Measurements from ENCODE around the gene NAA40.

Gene NAA40

GRCh38 chr11:63938479-63939396 lies at the start of gene NAA40:
NAA40 (plus strand) TSS chr11:63939002; CDS start chr11:63939097, 95 bp downstream.
- peak; percentile 94 to 95 for DNase-seq

- DNase-seq, result no peak
These were observed 49.5 kb upstream of the NAA40 start for GRCh38 chr11:63889344-63889743.

GRCh38 chr11:63890368-63890767 lies 48.4 kb upstream of the NAA40 start:
- no peak for DNase-seq

- DNase-seq, result no peak
These were observed 46.6 kb upstream of the NAA40 start for GRCh38 chr11:63892228-63892627.

- DNase-seq, result no peak
These were observed 45.4 kb upstream of the NAA40 start for GRCh38 chr11:63893355-63893754.

GRCh38 chr11:63896071-63896470 lies 42.7 kb upstream of the NAA40 start:
- no peak for DNase-seq

GRCh38 chr11:63897459-63898146 lies 41.2 kb upstream of the NAA40 start:
- no peak for DNase-seq

GRCh38 chr11:63901660-63902059 lies 37.1 kb upstream of the NAA40 start:
- no peak for DNase-seq

GRCh38 chr11:63903884-63904283 lies 34.9 kb upstream of the NAA40 start:
- no peak for DNase-seq

GRCh38 chr11:63904743-63905142 lies 34.1 kb upstream of the NAA40 start:
- DNase-seq, result no peak

- DNase-seq, result no peak
These were observed 33.6 kb upstream of the NAA40 start for GRCh38 chr11:63905179-63905578.

GRCh38 chr11:63906087-63906486 lies 32.7 kb upstream of the NAA40 start:
- no peak for DNase-seq

GRCh38 chr11:63906585-63906984 lies 32.2 kb upstream of the NAA40 start:
- peak; percentile 55 to 61 for DNase-seq

GRCh38 chr11:63907063-63907462 lies 31.7 kb upstream of the NAA40 start:
- DNase-seq, result no peak

- no peak for DNase-seq
These were observed 30.8 kb upstream of the NAA40 start for GRCh38 chr11:63907808-63908530.

GRCh38 chr11:63908631-63909401 lies 30.0 kb upstream of the NAA40 start:
- DNase-seq, result no peak

GRCh38 chr11:63909591-63910506 lies 29.0 kb upstream of the NAA40 start:
- DNase-seq, result no peak

GRCh38 chr11:63910675-63911074 lies 28.1 kb upstream of the NAA40 start:
- no peak for DNase-seq

- DNase-seq, result no peak
These were observed 27.4 kb upstream of the NAA40 start for GRCh38 chr11:63911440-63911839.

GRCh38 chr11:63911876-63912275 lies 26.9 kb upstream of the NAA40 start:
- no peak for DNase-seq

- no peak for DNase-seq
These were observed 26.1 kb upstream of the NAA40 start for GRCh38 chr11:63912678-63913077.
